Mesenchymal stem cell (in vitro differentiated cells and primary cell): Measurements from ENCODE around the gene ETS1.

ENCODE experiments used
- DNase-seq: peaks from one replicate; pipeline ENCODE4 v3.0.0-alpha.2; 2013
- H2AFZ ChIP-seq: one replicate; pipeline ENCODE4 v1.6.1; 2013; ENCODE audit warnings: low read depth, mild to moderate bottlenecking, control low read depth, inconsistent platforms, low read length, moderate library complexity
- H2AK5ac ChIP-seq: 2 replicates; pipeline ENCODE4 v1.6.1; 2013; ENCODE audit warnings: low read length, moderate library complexity, mild to moderate bottlenecking, inconsistent platforms; ENCODE audit not compliant: severe bottlenecking
- H2BK120ac ChIP-seq: one replicate; pipeline ENCODE4 v1.6.1; 2013; ENCODE audit warnings: low read depth, mild to moderate bottlenecking, inconsistent platforms, low read length, moderate library complexity
- H2BK12ac ChIP-seq, 2 experiments: one replicate each; pipeline ENCODE4 v1.6.1; 2013; ENCODE audit warnings: inconsistent platforms in 2 of 2, low read length in 2 of 2, mild to moderate bottlenecking in 2 of 2, moderate library complexity in 2 of 2, control low read depth in 1 of 2
- H2BK15ac ChIP-seq: one replicate; pipeline ENCODE4 v1.6.1; 2013; ENCODE audit warnings: mild to moderate bottlenecking, low read depth, inconsistent platforms; ENCODE audit not compliant: poor library complexity, severe bottlenecking
- H2BK5ac ChIP-seq: 2 replicates; pipeline ENCODE4 v1.6.1; 2013; ENCODE audit warnings: low read depth, mild to moderate bottlenecking, low read length, control low read depth, inconsistent platforms; ENCODE audit not compliant: poor library complexity, severe bottlenecking
- H3K14ac ChIP-seq, 2 experiments: one replicate each; pipeline ENCODE4 v1.6.1; 2013; ENCODE audit warnings: inconsistent platforms in 2 of 2, low read length in 2 of 2, control low read depth in 1 of 2, mild to moderate bottlenecking in 1 of 2, moderate library complexity in 1 of 2
- H3K18ac ChIP-seq, 2 experiments: one replicate each; pipeline ENCODE4 v1.6.1; 2013; ENCODE audit warnings: inconsistent platforms in 2 of 2, low read length in 2 of 2, control low read depth in 1 of 2, low read depth in 1 of 2, mild to moderate bottlenecking in 1 of 2
- H3K23ac ChIP-seq, 2 experiments: one replicate each; pipeline ENCODE4 v1.6.1; 2013; ENCODE audit warnings: inconsistent platforms in 2 of 2, low read length in 2 of 2, mild to moderate bottlenecking in 2 of 2, moderate library complexity in 2 of 2, control low read depth in 1 of 2
- H3K27ac ChIP-seq: 2 replicates; pipeline ENCODE4 v1.5.1; 2013; ENCODE audit warnings: mild to moderate bottlenecking, moderate library complexity, low read length, control low read depth, inconsistent platforms; ENCODE audit not compliant: poor library complexity, severe bottlenecking
- H3K27me3 ChIP-seq, 2 experiments: 2 replicates each; pipeline versions ENCODE4 v1.6.1 to v1.7.0; 2013; ENCODE audit warnings: low read length in 2 of 2, mild to moderate bottlenecking in 2 of 2, moderate library complexity in 2 of 2, control low read depth in 1 of 2, inconsistent platforms in 1 of 2; ENCODE audit not compliant: control insufficient read depth in 1 of 2, insufficient read depth in 1 of 2
- H3K36me3 ChIP-seq, 2 experiments: 2 replicates each; pipeline versions ENCODE4 v1.6.1 to v1.7.0; 2013; ENCODE audit warnings: low read length in 2 of 2, control low read depth in 1 of 2, inconsistent platforms in 1 of 2, low read depth in 1 of 2, mild to moderate bottlenecking in 1 of 2; ENCODE audit not compliant: insufficient read depth in 2 of 2, control insufficient read depth in 1 of 2
- H3K4ac ChIP-seq, 2 experiments: one replicate each; pipeline ENCODE4 v1.6.1; 2013; ENCODE audit warnings: inconsistent platforms in 2 of 2, low read length in 2 of 2, mild to moderate bottlenecking in 2 of 2, moderate library complexity in 2 of 2, control low read depth in 1 of 2, low read depth in 1 of 2
- H3K4me1 ChIP-seq: 2 replicates; pipeline ENCODE4 v1.6.1; 2013; ENCODE audit warnings: low read depth, low read length, control low read depth; ENCODE audit not compliant: control insufficient read depth, insufficient read depth
- H3K4me2 ChIP-seq: 2 replicates; pipeline ENCODE4 v1.6.1; 2013; ENCODE audit warnings: low read length, mild to moderate bottlenecking, inconsistent platforms; ENCODE audit not compliant: poor library complexity, severe bottlenecking
- H3K4me3 ChIP-seq, 2 experiments: 2 replicates each; pipeline versions ENCODE4 v1.5.1 to v1.7.0; 2013; ENCODE audit warnings: low read length in 2 of 2, mild to moderate bottlenecking in 2 of 2, control low read depth in 1 of 2, low read depth in 1 of 2; ENCODE audit not compliant: insufficient read depth in 1 of 2
- H3K79me1 ChIP-seq: replicated peaks from 2 replicates; pipeline ENCODE4 v1.6.1; 2013; ENCODE audit warnings: mild to moderate bottlenecking, control low read depth, low read length, inconsistent platforms; ENCODE audit not compliant: poor library complexity, severe bottlenecking
- H3K9ac ChIP-seq: 2 replicates; pipeline ENCODE4 v1.7.0; 2013; ENCODE audit warnings: mild to moderate bottlenecking, low read length, moderate library complexity
- H3K9me3 ChIP-seq: 2 replicates; pipeline ENCODE4 v1.7.0; 2013; ENCODE audit warnings: mild to moderate bottlenecking, low read length; ENCODE audit not compliant: control insufficient read depth
- H4K8ac ChIP-seq: one replicate; pipeline ENCODE4 v1.6.1; 2013; ENCODE audit warnings: inconsistent platforms, mild to moderate bottlenecking, low read length, moderate library complexity
- H4K91ac ChIP-seq: one replicate; pipeline ENCODE4 v1.6.1; 2013; ENCODE audit warnings: mild to moderate bottlenecking, low read length, inconsistent platforms
- WGBS: methylation state at CpG from one replicate; pipeline ENCODE4 v1.1.7; 2013; ENCODE audit warnings: mixed read lengths; 5-methylcytosine and 5-hydroxymethylcytosine counted together

Gene ETS1

DNA sequence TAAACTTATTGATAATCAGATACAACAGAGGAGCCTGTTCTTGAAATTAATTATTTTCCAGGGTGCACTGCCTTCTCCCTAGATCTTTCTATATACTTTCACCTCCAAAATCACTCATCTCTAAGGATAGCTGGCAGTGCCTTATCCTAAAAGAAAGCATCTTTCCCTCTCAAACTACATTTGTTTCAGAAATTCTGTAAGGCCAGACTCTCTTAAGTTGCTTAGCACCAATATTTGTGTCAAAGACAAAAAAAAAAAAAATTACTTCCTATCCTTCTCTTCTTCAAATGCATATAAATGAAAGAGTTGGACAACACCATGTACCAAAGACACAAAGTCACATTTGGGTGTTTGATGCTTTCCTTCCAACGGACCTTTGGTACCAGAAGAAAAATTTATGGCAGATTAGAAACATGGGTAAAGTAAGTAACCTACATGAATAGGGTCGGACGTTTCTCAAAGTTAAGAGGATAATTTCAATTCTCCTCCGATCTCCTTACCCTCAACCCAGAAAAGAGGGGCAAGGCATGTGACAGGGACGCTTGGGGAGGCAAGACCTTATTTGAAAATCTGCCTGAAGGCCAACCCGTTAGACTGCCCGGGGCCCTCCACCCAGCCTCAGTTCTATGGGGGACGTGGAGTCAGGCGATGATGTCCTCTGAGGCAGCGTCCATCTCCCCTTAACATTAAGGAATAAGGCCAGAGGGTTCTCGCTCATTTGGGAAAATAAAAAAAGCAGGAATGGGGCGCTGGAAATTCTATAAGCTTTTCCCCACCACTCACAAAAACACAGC lies 66.3 kb downstream of the ETS1 start:
- Histone ChIP-seq H2BK12ac (peak overlapping the region in 1 of 2 experiments; percentile 47), H3K36me3 (peaks cover 0 to 10% of the 10 kb centered on the region in 2 experiments), H2BK5ac (peak overlapping the region; percentile 98), H3K18ac (peak overlapping the region; percentile 54 to 97), H3K27ac (peak overlapping the region; percentile 95), H3K4me3 (peak overlapping the region; percentile 88 to 93), H3K4me1 (peaks cover 12% of the 10 kb centered on the region), H4K91ac (peak overlapping the region; percentile 83), H2AK5ac (peak overlapping the region; percentile 58), H4K8ac (peak overlapping the region; percentile 80), H3K27me3 (no peaks in the 10 kb centered on the region), H3K14ac (peak overlapping the region in 1 of 2 experiments; percentile 86), H3K9ac (peak overlapping the region; percentile 99), H2BK120ac (peak overlapping the region; percentile 54), H2BK15ac (no peak overlapping the region), H3K9me3 (no peaks in the 10 kb centered on the region), H2AFZ (no peak overlapping the region), H3K4me2 (peak overlapping the region; percentile 82), H3K23ac (peak overlapping the region in 1 of 2 experiments; percentile 50), H3K79me1 (peaks cover 1% of the 10 kb centered on the region), H3K4ac (peak overlapping the region; percentile 75 to 87)
- DNase-seq, result no peak
- 0% methylated on average over 7 of the region's 12 CpGs for WGBS

DNA sequence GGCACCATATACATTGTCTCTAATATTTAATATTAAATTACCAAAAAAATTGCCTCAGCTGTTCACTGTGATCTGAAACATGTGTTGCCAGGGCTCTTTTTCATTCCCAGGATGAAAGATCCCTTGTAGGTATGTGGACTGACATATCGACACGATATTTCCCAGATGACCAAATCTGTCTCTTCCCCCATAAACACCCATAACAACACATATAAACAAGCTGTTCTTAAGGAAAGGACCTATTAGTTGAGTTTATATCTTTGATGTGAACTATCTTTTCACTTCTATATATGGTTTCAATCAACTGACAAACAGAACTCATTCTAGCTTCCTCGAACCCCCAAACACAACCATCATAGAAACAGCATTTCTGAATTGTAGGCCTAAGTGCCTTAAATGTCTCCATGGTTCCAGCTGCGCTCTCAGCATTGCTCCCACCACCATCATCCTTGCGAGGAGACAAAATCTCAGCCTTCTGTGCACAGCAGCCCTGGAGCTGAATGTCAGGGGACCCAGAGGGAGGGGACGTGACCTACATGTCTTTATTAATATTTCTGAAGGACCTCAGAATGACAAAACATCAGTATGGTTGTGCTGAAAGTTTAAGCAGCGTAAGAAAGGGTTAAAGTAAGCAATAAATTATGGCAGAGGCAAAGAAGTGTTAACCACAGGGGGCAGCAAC lies 67.0 kb downstream of the ETS1 start:
- H2BK120ac ChIP-seq, result no peak overlapping the region

DNA sequence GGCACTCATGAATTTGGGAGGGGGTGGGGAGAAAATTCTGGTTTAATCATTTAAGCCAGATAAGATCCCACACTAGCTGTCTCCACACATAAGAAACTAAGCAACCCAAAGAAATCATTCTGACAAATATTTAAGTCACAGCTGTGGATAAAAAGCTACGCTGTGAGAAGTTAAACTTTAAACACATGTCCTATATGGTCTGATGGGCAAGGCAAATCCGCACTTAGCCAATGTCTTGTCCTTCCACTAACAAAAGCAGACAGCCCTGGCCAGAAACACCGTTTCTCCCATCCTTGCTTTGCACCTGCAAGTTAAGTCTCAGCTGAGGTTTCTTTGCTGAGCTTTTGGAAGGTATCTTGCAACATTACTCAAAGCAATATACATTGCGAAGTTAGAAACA lies 68.0 kb downstream of the ETS1 start:
- H4K91ac ChIP-seq, result no peak overlapping the region
- no peak overlapping the region for H4K8ac ChIP-seq
- peak overlapping the region; percentile 67 for H3K4me2 ChIP-seq
- no peak overlapping the region for H2BK12ac ChIP-seq
- H3K79me1 ChIP-seq, result peaks cover 1% of the 10 kb centered on the region
- peak overlapping the region; percentile 90 for H3K27ac ChIP-seq
- peaks cover 0 to 10% of the 10 kb centered on the region in 2 experiments for H3K36me3 ChIP-seq
- 67% methylated on average over 4 of the region's 4 CpGs for WGBS
- H3K18ac ChIP-seq, result no peak overlapping the region
- H3K9ac ChIP-seq, result peak overlapping the region; percentile 99
- no peak overlapping the region for H2AFZ ChIP-seq
- no peaks in the 10 kb centered on the region for H3K9me3 ChIP-seq
- H2BK120ac ChIP-seq, result no peak overlapping the region
- H3K27me3 ChIP-seq, result no peaks in the 10 kb centered on the region
- DNase-seq, result no peak
- no peak overlapping the region for H2AK5ac ChIP-seq
- H3K4ac ChIP-seq, result no peak overlapping the region
- no peak overlapping the region for H3K23ac ChIP-seq
- H2BK5ac ChIP-seq, result peak overlapping the region; percentile 59
- H3K4me3 ChIP-seq, result peak overlapping the region in 1 of 2 experiments; percentile 93
- no peak overlapping the region for H3K14ac ChIP-seq
- H2BK15ac ChIP-seq, result no peak overlapping the region
- H3K4me1 ChIP-seq, result peaks cover 11% of the 10 kb centered on the region

More for the DNA sequence above, 67.0 kb downstream of the ETS1 start:
- H2BK5ac ChIP-seq, result no peak overlapping the region
- H3K23ac ChIP-seq, result no peak overlapping the region
- H3K9me3 ChIP-seq, result no peaks in the 10 kb centered on the region
- peaks cover 1% of the 10 kb centered on the region for H3K79me1 ChIP-seq
- H3K9ac ChIP-seq, result peak overlapping the region; percentile 99
- H3K14ac ChIP-seq, result no peak overlapping the region
- peak overlapping the region; percentile 45 for H3K4me2 ChIP-seq
- peaks cover 0 to 10% of the 10 kb centered on the region in 2 experiments for H3K36me3 ChIP-seq
- no peak overlapping the region for H4K8ac ChIP-seq
- WGBS, result 14% methylated on average over 4 of the region's 7 CpGs
- peaks cover 12% of the 10 kb centered on the region for H3K4me1 ChIP-seq
- DNase-seq, result peak; percentile 62
- H3K18ac ChIP-seq, result no peak overlapping the region
- H2BK15ac ChIP-seq, result no peak overlapping the region
- no peak overlapping the region for H3K4ac ChIP-seq
- H4K91ac ChIP-seq, result no peak overlapping the region
- no peak overlapping the region for H2AFZ ChIP-seq
- no peak overlapping the region for H2BK12ac ChIP-seq
- peak overlapping the region; percentile 4 for H3K27ac ChIP-seq
- no peak overlapping the region for H2AK5ac ChIP-seq
- peak overlapping the region; percentile 42 to 93 for H3K4me3 ChIP-seq
- H3K27me3 ChIP-seq, result no peaks in the 10 kb centered on the region
